Astrocyte of the spinal cord (primary cell): ENCODE results near the gene ARSG.

Source experiments
- DNase-seq: peaks from one replicate; pipeline ENCODE4 v3.0.0; 2011; ENCODE audit warnings: low read depth, low spot score
- H3K4me3 ChIP-seq: 2 replicates; pipeline ENCODE4 v1.5.1; 2011; ENCODE audit warnings: low read depth, mild to moderate bottlenecking, low read length, moderate library complexity
- in situ Hi-C: cut with HindIII; loops from 2 replicates; pipeline ENCODE4 v1.10.0; 2017; ENCODE audit warnings: low sequenced_read_pairs
- TF ChIP-seq, protein P1 (sequence below): IDR thresholded peaks from 2 replicates; pipeline ENCODE4 v1.5.1; 2012; ENCODE audit warnings: low read depth, mild to moderate bottlenecking, low read length, inconsistent platforms

The ARSG gene

DNA sequence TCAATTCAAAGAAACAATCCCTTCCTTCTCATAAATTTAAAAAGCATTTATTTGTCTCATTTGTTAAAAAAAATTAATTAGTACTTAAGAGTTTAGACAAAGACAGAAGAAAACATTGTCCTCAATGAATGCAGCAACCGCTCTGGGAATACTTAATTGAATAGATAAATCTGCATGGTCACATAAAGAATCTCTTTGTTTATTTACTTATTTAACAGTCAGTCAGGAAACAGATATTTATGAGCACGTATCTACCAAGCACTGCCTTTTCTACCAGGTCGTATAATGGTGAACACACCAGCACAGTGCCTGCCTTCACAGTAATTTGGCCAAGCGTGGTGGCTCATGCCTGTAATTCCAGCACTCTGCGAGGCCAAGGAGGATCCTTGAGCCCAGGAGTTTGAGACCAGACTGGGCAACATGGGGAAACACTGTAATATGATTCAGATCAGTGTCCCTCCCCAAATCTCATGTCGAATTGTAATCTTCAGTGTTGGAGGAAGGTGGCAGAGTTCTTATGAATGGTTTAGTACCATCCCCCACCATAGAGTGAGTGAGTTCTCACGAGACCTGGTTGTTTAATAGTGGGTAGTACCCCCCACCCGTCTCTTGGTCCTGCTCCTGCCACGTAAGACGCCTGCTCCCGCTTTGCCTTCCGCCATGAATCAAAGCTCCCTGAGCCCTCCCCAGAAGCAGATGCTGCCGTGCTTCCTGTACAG lies 157.9 kb downstream of the ARSG start:
- no peak overlapping the region for H3K4me3 ChIP-seq
- TF ChIP-seq, protein P1, sequence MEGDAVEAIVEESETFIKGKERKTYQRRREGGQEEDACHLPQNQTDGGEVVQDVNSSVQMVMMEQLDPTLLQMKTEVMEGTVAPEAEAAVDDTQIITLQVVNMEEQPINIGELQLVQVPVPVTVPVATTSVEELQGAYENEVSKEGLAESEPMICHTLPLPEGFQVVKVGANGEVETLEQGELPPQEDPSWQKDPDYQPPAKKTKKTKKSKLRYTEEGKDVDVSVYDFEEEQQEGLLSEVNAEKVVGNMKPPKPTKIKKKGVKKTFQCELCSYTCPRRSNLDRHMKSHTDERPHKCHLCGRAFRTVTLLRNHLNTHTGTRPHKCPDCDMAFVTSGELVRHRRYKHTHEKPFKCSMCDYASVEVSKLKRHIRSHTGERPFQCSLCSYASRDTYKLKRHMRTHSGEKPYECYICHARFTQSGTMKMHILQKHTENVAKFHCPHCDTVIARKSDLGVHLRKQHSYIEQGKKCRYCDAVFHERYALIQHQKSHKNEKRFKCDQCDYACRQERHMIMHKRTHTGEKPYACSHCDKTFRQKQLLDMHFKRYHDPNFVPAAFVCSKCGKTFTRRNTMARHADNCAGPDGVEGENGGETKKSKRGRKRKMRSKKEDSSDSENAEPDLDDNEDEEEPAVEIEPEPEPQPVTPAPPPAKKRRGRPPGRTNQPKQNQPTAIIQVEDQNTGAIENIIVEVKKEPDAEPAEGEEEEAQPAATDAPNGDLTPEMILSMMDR = no peak
- DNase-seq = no peak
- in situ Hi-C loops = no loop called here

- DNase-seq = no peak
- H3K4me3 ChIP-seq = no peak overlapping the region
- in situ Hi-C loops = no loop called here
- TF ChIP-seq, protein P1 = no peak
Observed at GRCh38 chr17:68450391-68450790, 159.1 kb downstream of the ARSG start.

- in situ Hi-C loops = no loop called here
- no peak overlapping the region for H3K4me3 ChIP-seq
- TF ChIP-seq, protein P1 = no peak
- DNase-seq = no peak
Observed at GRCh38 chr17:68450801-68451200, 159.5 kb downstream of the ARSG start.

DNA sequence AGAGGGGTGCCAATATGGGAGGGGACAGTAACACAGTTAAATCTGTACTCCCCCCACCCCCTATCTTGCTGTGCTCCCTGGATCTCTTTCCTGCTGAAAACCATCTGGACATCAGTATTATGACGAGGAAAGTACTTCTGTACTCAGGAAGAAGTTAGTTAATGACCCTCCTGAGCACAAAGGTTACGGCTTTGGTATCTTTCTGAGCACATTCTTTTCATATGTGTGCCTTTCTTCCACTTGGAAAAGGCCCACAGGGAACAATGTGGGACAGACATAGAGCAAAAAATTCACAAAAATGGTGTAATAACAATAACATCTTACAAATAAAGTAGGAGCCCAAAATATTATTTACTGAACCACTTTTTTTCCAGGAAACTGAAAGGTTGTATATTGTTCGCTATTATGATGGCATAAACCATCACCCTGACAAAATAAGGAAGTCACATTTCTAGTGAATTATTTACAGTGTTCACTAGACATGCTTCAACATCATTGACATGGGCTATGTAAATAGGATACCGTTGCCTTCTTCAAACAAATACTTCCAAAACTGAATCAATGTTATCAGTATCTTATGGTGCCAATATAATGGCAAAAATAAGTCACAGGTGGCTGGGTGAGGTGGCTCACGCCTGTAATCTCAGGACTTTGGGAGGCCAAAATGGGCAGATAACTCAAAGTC lies 160.5 kb downstream of the ARSG start:
- no peak for DNase-seq
- in situ Hi-C loops = no loop called here
- TF ChIP-seq, protein P1 = no peak
- H3K4me3 ChIP-seq = no peak overlapping the region

DNA sequence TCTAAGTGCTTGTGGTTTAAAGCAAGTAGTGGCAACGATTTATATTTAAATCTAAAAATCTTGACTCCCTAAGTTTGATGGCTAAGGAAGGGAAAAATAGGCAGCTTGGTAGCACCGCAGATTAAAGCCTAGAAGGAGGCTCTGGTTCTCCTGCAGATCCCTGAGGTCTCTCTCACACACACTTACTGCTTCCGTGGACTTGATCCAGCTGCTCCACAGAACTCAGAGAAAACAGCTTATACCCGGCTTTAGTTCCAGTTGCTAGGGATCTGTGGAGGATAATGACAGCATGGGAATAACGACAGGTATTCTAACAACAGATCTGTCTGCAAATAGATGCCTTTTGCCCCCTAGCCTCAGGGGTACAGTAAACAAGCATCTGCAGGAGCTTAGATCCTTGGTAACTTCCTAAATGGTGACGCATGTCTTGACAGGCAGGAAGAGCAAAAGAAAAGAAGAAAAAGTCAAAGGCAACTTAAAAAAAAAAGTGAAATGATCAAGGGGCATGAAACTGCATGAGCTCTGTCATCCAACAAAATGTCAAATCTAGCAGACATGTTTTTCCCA lies 161.5 kb downstream of the ARSG start:
- no peak for DNase-seq
- in situ Hi-C loops = no loop called here
- TF ChIP-seq, protein P1 = no peak
- H3K4me3 ChIP-seq = no peak overlapping the region

DNA sequence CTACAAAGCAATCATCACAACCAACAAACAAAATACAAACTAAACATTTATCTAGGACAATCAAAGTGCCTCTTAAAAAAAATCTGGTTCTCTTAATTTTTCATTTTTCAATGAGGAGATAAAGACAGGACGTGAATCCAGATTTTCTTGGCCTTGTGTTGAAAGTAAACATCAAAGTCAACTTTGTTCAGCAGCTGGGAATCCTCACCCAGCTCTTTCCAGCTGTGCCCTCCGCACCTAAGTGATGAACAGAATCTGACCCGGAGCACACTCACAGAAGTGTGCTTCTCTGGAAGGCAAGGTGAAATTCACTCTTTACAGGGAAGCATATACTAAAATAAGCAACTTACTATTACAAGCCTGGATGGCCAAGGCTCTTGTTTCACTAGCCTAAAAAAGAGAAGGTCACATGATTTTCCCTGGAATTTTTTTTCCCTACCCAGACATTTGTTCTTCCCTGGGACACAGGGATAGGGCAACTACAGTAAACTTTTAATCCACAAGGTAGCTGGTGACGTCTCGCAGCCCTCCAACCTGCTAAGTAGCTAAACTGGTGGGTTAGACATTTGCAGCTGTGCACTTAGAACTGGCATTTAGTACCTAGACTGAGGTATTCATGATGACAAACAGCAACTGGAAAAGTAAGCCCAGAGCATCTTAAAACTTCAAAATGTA lies 162.8 kb downstream of the ARSG start:
- in situ Hi-C loops = no loop called here
- no peak for DNase-seq
- H3K4me3 ChIP-seq = no peak overlapping the region
- TF ChIP-seq, protein P1 = no peak
